Endodermal cell (in vitro differentiated cells): ENCODE data around the gene IFT88. TPM values are rescaled to one million over a fixed set of nuclear protein-coding genes. Genes with fewer than 3 reads are reported as not detected.

Experiments used
- DNase-seq: peaks from one replicate; pipeline ENCODE4 v3.0.0-alpha.2; 2017
- H3K27ac ChIP-seq: 2 replicates; pipeline ENCODE4 v1.5.1; 2013; ENCODE audit warnings: mild to moderate bottlenecking, low read depth, low read length, moderate library complexity
- H3K27me3 ChIP-seq: 2 replicates; pipeline ENCODE4 v1.6.1; 2013; ENCODE audit warnings: mild to moderate bottlenecking, low read length, moderate library complexity; ENCODE audit not compliant: insufficient read depth, control insufficient read depth, poor library complexity, severe bottlenecking
- H3K36me3 ChIP-seq: 2 replicates; pipeline ENCODE4 v1.7.0; 2013; ENCODE audit warnings: mild to moderate bottlenecking, low read length, moderate library complexity; ENCODE audit not compliant: control insufficient read depth, insufficient read depth
- H3K4me1 ChIP-seq: one replicate; pipeline ENCODE4 v1.7.0; 2013; ENCODE audit warnings: low read length; ENCODE audit not compliant: control insufficient read depth, insufficient read depth
- H3K4me3 ChIP-seq: 2 replicates; pipeline ENCODE4 v1.5.1; 2013; ENCODE audit warnings: mild to moderate bottlenecking, low read length, moderate library complexity
- H3K9ac ChIP-seq: 2 replicates; pipeline ENCODE4 v1.6.1; 2013; ENCODE audit warnings: mild to moderate bottlenecking, low read length, moderate library complexity; ENCODE audit not compliant: poor library complexity, severe bottlenecking; ENCODE audit errors: extremely low read depth
- H3K9me3 ChIP-seq: 2 replicates; pipeline ENCODE4 v1.6.1; 2013; ENCODE audit warnings: mild to moderate bottlenecking, low read length, moderate library complexity; ENCODE audit not compliant: control insufficient read depth
- H3K27ac Mint-ChIP-seq: 2 replicates; pipeline ENCODE4 v1.8.0; 2020; ENCODE audit warnings: mixed read lengths
- H3K27me3 Mint-ChIP-seq: 2 replicates; pipeline ENCODE4 v1.8.0; 2021; ENCODE audit warnings: mild to moderate bottlenecking, mixed read lengths; ENCODE audit not compliant: insufficient read depth
- H3K36me3 Mint-ChIP-seq: 2 replicates; pipeline ENCODE4 v1.8.0; 2020; ENCODE audit warnings: low read depth, mixed read lengths
- H3K4me1 Mint-ChIP-seq: 2 replicates; pipeline ENCODE4 v1.8.0; 2020; ENCODE audit warnings: mixed read lengths
- H3K4me3 Mint-ChIP-seq: 2 replicates; pipeline ENCODE4 v1.8.0; 2020; ENCODE audit warnings: mild to moderate bottlenecking, moderate library complexity, mixed read lengths
- H3K9me3 Mint-ChIP-seq: 2 replicates; pipeline ENCODE4 v1.8.0; 2020; ENCODE audit warnings: mild to moderate bottlenecking, mixed read lengths
- WGBS, 2 experiments: methylation state at CpG; one replicate each; pipeline versions ENCODE4 v1.1.5 to v1.1.7; 2013; ENCODE audit warnings: missing lambda C conversion rate in 2 of 2, mixed read lengths in 1 of 2; ENCODE audit not compliant: insufficient coverage in 1 of 2, insufficient read length in 1 of 2; 5-methylcytosine and 5-hydroxymethylcytosine counted together
- total RNA-seq, 2 donors: library from RNA; stranded (reverse); fragmentation: NEBNext Ultra II Directional in 1 of 2; extraction: Animal tissue kit (Norgen Biotek cat#: 25700) in 1 of 2; gene quantifications; 2 replicates in 1 of 2; 3 replicates in 1 of 2; pipeline ENCODE4 v1.2.1, GENCODE V29; 2021
- TF ChIP-seq, protein P1 (sequence below): fragments of 200-600 bp; sonication (generic); conservative IDR thresholded peaks from 2 replicates; pipeline ENCODE4 v1.5.0; 2021; ENCODE audit warnings: antibody characterized with exemption, mild to moderate bottlenecking

IFT88 gene
- total RNA-seq, 2 donors from 2014 or later: 15.2 to 18.7 TPM

DNA sequence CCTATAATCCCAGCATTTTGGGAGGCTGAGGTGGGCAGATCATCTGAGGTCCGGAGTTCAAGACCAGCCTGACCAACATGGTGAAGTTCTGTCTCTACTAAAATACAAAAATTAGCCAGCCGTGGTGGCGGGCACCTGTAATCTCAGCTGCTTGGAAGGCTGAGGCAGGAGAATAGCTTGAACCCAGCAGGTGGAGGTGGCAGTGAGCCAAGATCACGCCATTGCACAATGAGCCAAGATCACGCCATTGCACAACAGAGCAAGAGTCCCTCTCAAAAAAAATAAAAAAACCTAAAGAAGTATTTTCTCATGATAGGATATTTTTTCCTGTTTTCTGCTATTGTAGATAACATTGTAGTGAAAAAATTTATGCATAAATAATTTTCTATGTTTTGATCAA lies 13.3 kb downstream of the IFT88 start:
- Histone ChIP-seq H3K36me3 (peaks cover 42% of the 10 kb centered on the region), H3K9ac (no peak overlapping the region), H3K9me3 (peaks cover 40% of the 10 kb centered on the region), H3K27ac (no peak overlapping the region), H3K4me3 (no peak overlapping the region), H3K4me1 (no peaks in the 10 kb centered on the region), H3K27me3 (no peaks in the 10 kb centered on the region)
- no peak for DNase-seq
- TF ChIP-seq, protein P1, sequence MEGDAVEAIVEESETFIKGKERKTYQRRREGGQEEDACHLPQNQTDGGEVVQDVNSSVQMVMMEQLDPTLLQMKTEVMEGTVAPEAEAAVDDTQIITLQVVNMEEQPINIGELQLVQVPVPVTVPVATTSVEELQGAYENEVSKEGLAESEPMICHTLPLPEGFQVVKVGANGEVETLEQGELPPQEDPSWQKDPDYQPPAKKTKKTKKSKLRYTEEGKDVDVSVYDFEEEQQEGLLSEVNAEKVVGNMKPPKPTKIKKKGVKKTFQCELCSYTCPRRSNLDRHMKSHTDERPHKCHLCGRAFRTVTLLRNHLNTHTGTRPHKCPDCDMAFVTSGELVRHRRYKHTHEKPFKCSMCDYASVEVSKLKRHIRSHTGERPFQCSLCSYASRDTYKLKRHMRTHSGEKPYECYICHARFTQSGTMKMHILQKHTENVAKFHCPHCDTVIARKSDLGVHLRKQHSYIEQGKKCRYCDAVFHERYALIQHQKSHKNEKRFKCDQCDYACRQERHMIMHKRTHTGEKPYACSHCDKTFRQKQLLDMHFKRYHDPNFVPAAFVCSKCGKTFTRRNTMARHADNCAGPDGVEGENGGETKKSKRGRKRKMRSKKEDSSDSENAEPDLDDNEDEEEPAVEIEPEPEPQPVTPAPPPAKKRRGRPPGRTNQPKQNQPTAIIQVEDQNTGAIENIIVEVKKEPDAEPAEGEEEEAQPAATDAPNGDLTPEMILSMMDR: no peak
- Mint-ChIP-seq H3K9me3 (peaks cover 34% of the 10 kb centered on the region), H3K27me3 (no peaks in the 10 kb centered on the region), H3K4me3 (no peak overlapping the region), H3K36me3 (peaks cover 79% of the 10 kb centered on the region), H3K27ac (no peak overlapping the region), H3K4me1 (no peaks in the 10 kb centered on the region)
- 93 to 94% methylated on average over 3 to 4 of the region's 5 CpGs for WGBS, 2 experiments

DNA sequence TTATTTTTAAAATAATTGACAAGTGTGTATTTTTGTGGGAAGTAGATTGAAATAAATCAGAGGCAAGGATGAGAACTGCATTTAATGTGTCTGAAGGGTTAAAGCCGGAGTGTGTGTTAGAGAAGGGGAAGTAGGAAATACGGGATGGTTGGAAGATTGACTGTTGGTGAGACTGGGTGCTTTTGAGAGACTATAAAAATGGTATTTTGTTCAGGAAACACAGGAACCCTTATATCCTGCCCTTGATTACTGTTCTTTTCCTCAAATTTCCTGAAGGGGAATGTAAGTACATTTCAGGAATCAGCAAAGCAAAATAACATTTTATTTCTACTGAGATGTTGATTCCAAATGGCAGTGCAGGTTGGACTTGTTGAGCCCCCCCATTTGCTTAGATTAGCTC lies 15.1 kb downstream of the IFT88 start:
- peaks cover 25% of the 10 kb centered on the region for H3K9me3 Mint-ChIP-seq
- DNase-seq: no peak
- H3K27ac ChIP-seq: no peak overlapping the region
- WGBS, 2 experiments: 92 to 100% methylated on average over 1 to 2 of the region's 2 CpGs
- no peaks in the 10 kb centered on the region for H3K4me1 ChIP-seq
- peaks cover 35% of the 10 kb centered on the region for H3K9me3 ChIP-seq
- no peaks in the 10 kb centered on the region for H3K27me3 Mint-ChIP-seq
- H3K9ac ChIP-seq: no peak overlapping the region
- peaks cover 43% of the 10 kb centered on the region for H3K36me3 ChIP-seq
- H3K4me3 ChIP-seq: no peak overlapping the region
- peaks cover 76% of the 10 kb centered on the region for H3K36me3 Mint-ChIP-seq
- no peak overlapping the region for H3K4me3 Mint-ChIP-seq
- H3K27me3 ChIP-seq: no peaks in the 10 kb centered on the region
- H3K27ac Mint-ChIP-seq: no peak overlapping the region
- TF ChIP-seq, protein P1: no peak
- H3K4me1 Mint-ChIP-seq: no peaks in the 10 kb centered on the region

DNA sequence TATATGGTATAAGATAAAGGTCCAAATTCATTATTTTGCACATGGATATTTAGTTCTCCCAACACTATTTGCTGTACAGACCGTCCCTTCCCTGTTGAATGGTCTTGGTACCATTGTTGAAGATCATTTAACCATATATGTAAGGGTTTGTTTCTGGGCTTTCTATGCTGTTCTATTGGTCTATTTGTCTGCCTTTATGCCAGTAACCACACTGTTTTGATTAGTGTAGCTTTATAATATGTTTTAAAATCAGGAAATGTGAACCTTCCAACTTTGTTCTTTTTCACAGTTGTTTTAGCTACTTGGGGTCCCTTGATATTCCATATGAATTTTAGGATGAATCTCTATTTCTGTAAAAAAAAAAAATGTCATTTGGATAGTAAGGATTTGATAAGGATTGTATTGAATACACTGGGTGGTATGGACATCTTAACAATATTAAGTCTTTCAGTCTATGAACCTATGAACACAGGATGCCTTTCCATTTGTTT lies 16.9 kb downstream of the IFT88 start:
- TF ChIP-seq, protein P1: no peak
- Histone ChIP-seq H3K9ac (no peak overlapping the region), H3K4me3 (peak overlapping the region; percentile 48), H3K27ac (no peak overlapping the region), H3K27me3 (no peaks in the 10 kb centered on the region), H3K36me3 (peaks cover 39% of the 10 kb centered on the region), H3K9me3 (peaks cover 29% of the 10 kb centered on the region), H3K4me1 (no peaks in the 10 kb centered on the region)
- DNase-seq: no peak
- H3K27ac Mint-ChIP-seq: no peak overlapping the region
- H3K4me1 Mint-ChIP-seq: no peaks in the 10 kb centered on the region
- H3K9me3 Mint-ChIP-seq: peaks cover 17% of the 10 kb centered on the region
- no peaks in the 10 kb centered on the region for H3K27me3 Mint-ChIP-seq
- peaks cover 66% of the 10 kb centered on the region for H3K36me3 Mint-ChIP-seq
- no peak overlapping the region for H3K4me3 Mint-ChIP-seq
- WGBS, 2 experiments: 83% methylated on average over 1 of the region's 1 CpG; no CpG with 5 or more reads in 1 of the 2 experiments
